C4-2B (cell line): Measurements from ENCODE around the gene PMM1.

ENCODE experiments used
- H3K27ac ChIP-seq: fragments of 450-650 bp; 2 replicates; pipeline ENCODE4 v1.5.1; 2017
- CTCF ChIP-seq: fragments of 450-650 bp; conservative IDR thresholded peaks from 2 replicates; pipeline ENCODE4 v1.5.1; 2017; ENCODE audit warnings: mild to moderate bottlenecking
- ZFX ChIP-seq: fragments of 450-650 bp; IDR thresholded peaks from 2 replicates; pipeline ENCODE4 v1.6.1; 2017

PMM1 gene

DNA sequence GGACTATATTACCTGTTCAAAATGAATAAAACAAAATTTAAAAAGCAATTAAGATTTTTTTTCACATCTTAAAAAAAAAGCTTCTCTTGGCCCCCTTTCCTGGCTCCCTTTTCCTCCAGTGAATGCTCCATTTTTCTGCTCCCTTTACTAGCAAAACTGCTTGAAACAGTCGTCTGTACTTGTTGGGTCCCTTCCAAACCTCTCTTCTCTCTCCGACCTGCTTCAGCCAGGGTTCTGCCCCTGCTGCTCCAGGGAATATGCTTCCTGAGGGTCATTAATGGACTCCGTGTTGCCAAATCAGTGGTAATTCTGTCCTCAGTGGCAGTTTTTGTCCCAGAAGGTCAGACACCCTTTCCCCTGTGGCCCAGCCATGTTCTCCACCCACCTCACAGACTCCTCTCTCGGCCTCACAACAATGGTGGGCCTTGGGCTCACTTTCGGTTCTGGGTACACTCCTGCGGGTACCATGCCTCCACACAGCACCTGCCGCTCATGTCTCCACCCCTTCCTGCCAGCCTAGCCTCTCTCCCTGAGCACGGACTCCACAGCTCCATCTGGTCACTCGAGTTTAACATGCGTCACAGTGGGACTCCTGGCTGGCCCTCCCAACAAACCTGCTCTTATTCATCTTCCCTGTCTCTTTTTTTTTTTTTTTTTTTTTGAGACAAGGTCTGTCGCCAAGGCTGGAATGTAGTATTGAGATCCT is 37.6 kb downstream of the PMM1 start:
- no peak for TF ChIP-seq CTCF
- TF ChIP-seq ZFX: no peak
- H3K27ac ChIP-seq: no peak overlapping the region

DNA sequence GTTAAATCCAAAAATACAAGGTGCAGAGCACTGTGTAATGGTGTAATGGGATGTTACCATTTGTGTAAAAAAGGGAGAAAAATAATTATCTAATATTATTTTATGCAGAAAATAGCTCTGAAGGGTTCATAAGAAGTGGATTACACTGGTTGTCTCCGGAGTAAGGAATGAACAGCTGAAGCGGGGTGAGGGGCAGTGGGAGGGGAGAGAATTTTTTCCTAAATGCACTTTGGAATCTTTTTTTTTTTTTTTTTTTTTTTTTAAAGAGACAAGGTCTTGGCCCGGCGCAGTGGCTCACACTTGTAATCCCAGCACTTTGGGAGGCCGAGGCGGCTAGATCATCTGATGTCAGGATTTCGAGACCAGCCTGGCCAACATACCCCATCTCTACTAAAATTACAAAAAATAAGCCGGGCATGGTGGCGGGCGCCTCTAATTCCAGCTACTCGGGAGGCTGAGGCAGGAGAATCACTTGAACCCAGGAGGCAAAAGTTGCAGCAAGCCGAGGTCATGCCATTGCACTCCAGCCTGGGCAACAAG is 38.6 kb downstream of the PMM1 start:
- TF ChIP-seq ZFX: no peak
- TF ChIP-seq CTCF: no peak

GRCh38 chr22:41548830-41549211 is 40.8 kb downstream of the PMM1 start:
- TF ChIP-seq ZFX: no peak
- no peak for TF ChIP-seq CTCF
- H3K27ac ChIP-seq: no peak overlapping the region

More for the DNA sequence above, 38.6 kb downstream of the PMM1 start:
- H3K27ac ChIP-seq: no peak overlapping the region

GRCh38 chr22:41544671-41545476 is 44.8 kb downstream of the PMM1 start:
- no peak for TF ChIP-seq ZFX
- TF ChIP-seq CTCF: no peak
- H3K27ac ChIP-seq: peak overlapping the region; percentile 93

GRCh38 chr22:41543854-41544670 is 45.6 kb downstream of the PMM1 start, which contains the start of gene POLR3H:
POLR3H (minus strand) TSS chr22:41544470; CDS start chr22:41544101, 369 bp downstream.
- TF ChIP-seq ZFX: peak; percentile 81; the same call in 1 of the 2 replicates
- TF ChIP-seq CTCF: peak; percentile 89
- H3K27ac ChIP-seq: peak within 1 kb of the TSS; percentile 93

DNA sequence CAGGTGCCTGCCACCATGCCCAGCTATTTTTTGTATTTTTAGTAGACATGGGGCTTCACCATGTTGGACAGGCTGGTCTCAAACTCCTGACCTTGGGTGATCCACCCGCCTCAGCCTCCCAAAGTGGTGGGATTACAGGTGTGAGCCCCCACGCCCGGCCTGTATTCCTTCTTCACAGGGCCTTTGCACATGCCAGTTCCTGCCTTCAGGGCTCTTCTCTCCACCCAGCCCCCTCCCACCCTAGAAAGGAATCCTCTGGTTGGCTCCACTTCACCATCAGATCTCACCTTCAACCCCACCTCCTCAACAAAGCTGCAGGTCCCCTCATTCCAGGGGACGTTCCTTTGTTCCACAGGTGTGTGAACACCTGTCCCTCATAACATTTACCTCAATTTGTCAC is 47.4 kb downstream of the PMM1 start:
- no peak for TF ChIP-seq CTCF
- TF ChIP-seq ZFX: no peak
- H3K27ac ChIP-seq: no peak overlapping the region
